ENCODE data around the gene HEG1. TPM values are rescaled to one million over a fixed set of nuclear protein-coding genes. Genes with fewer than 3 reads are reported as not detected.
"Not testable (repeated sequence)": the region's sequence is repeated elsewhere in the genome, so short reads cannot be mapped to it uniquely, and the experiment has no call there.

The HEG1 gene
- total RNA-seq, 1 donor from 2014 or later = 14.4 TPM

- no peak for DNase-seq (ENCODE audit: low spot score in 2 of 2, unreplicated experiment in 2 of 2)
- Mint-ChIP-seq H3K4me1 (peaks cover 2% of the 10 kb centered on the region), H3K36me3 (no peaks in the 10 kb centered on the region), H3K27ac (no peak overlapping the region), H3K4me3 (no peak overlapping the region), H3K27me3 (ENCODE audit: low read depth) (no peaks in the 10 kb centered on the region), H3K9me3 (peaks cover 9% of the 10 kb centered on the region)
- TF ChIP-seq CTCF (IDR thresholded peaks at IDR 0.05; ENCODE audit: unreplicated experiment) = no peak
Observed at GRCh38 chr3:124960698-124961097, 95.1 kb downstream of the HEG1 start.

GRCh38 chr3:124960105-124960504 is 95.7 kb downstream of the HEG1 start:
- no peaks in the 10 kb centered on the region for H3K36me3 Mint-ChIP-seq
- H3K4me1 Mint-ChIP-seq = peaks cover 2% of the 10 kb centered on the region
- peaks cover 13% of the 10 kb centered on the region for H3K9me3 Mint-ChIP-seq
- TF ChIP-seq CTCF (IDR thresholded peaks at IDR 0.05; ENCODE audit: unreplicated experiment) = no peak
- H3K27me3 Mint-ChIP-seq (ENCODE audit: low read depth) = no peaks in the 10 kb centered on the region
- H3K27ac Mint-ChIP-seq = no peak overlapping the region
- DNase-seq (ENCODE audit: low spot score in 2 of 2, unreplicated experiment in 2 of 2) = no peak
- H3K4me3 Mint-ChIP-seq = no peak overlapping the region

- H3K9me3 Mint-ChIP-seq = peaks cover 16% of the 10 kb centered on the region
- not testable (repeated sequence) for H3K27me3 Mint-ChIP-seq (ENCODE audit: low read depth); H3K36me3 Mint-ChIP-seq; H3K4me3 Mint-ChIP-seq; H3K27ac Mint-ChIP-seq; H3K4me1 Mint-ChIP-seq; DNase-seq (ENCODE audit: low spot score in 2 of 2, unreplicated experiment in 2 of 2)
Observed at GRCh38 chr3:124957951-124958350, 97.8 kb downstream of the HEG1 start.

GRCh38 chr3:124952282-124952855 is 103.4 kb downstream of the HEG1 start:
- H3K36me3 Mint-ChIP-seq = no peaks in the 10 kb centered on the region
- H3K4me3 Mint-ChIP-seq = no peak overlapping the region
- no peak overlapping the region for H3K27ac Mint-ChIP-seq
- TF ChIP-seq CTCF (IDR thresholded peaks at IDR 0.05; ENCODE audit: unreplicated experiment) = no peak
- no peaks in the 10 kb centered on the region for H3K4me1 Mint-ChIP-seq
- DNase-seq (ENCODE audit: low spot score in 2 of 2, unreplicated experiment in 2 of 2) = no peak
- peaks cover 7% of the 10 kb centered on the region for H3K9me3 Mint-ChIP-seq
- H3K27me3 Mint-ChIP-seq (ENCODE audit: low read depth) = peaks cover 3% of the 10 kb centered on the region

GRCh38 chr3:124951511-124952281 is 104.1 kb downstream of the HEG1 start:
- no peak overlapping the region for H3K27ac Mint-ChIP-seq
- no peak overlapping the region for H3K4me3 Mint-ChIP-seq
- no peaks in the 10 kb centered on the region for H3K4me1 Mint-ChIP-seq
- H3K9me3 Mint-ChIP-seq = peaks cover 7% of the 10 kb centered on the region
- no peaks in the 10 kb centered on the region for H3K36me3 Mint-ChIP-seq
- no peak for TF ChIP-seq CTCF (IDR thresholded peaks at IDR 0.05; ENCODE audit: unreplicated experiment)
- DNase-seq (ENCODE audit: low spot score in 2 of 2, unreplicated experiment in 2 of 2) = no peak
- peaks cover 3% of the 10 kb centered on the region for H3K27me3 Mint-ChIP-seq (ENCODE audit: low read depth)

GRCh38 chr3:124950026-124950425 is 105.8 kb downstream of the HEG1 start:
- Mint-ChIP-seq H3K36me3 (no peaks in the 10 kb centered on the region), H3K4me3 (no peak overlapping the region), H3K4me1 (no peaks in the 10 kb centered on the region), H3K27me3 (ENCODE audit: low read depth) (peaks cover 3% of the 10 kb centered on the region), H3K27ac (no peak overlapping the region), H3K9me3 (peaks cover 2% of the 10 kb centered on the region)
- no peak for TF ChIP-seq CTCF (IDR thresholded peaks at IDR 0.05; ENCODE audit: unreplicated experiment)
- DNase-seq (ENCODE audit: low spot score in 2 of 2, unreplicated experiment in 2 of 2) = no peak
